ENCODE results near the gene CLPSL2.

Gene CLPSL2

DNA sequence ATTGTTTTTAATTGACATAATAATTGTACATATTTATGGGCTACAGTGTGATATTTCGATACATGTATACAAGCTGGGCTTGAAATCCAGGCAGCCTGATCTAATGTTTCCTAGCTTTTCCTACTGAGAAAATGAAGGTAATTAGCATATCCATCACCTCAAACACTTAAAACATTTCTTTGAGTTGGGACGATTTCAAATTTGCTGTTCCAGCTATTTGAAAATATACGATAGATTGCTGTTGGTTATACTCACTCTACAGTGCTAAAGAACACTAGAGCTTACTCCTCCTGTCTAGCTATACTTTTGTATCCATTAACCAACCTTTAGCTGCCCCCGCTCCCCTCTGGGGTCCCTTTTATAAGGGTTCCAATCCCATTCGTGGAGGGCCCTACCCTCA is 33.4 kb downstream of the CLPSL2 start:
- no peak for DNase-seq
- in situ Hi-C loops (cut with MboI; ENCODE audit: low pct_unique_long_range_greater_than_20kb, low sequenced_read_pairs) = no loop called here

- in situ Hi-C loops (cut with MboI; ENCODE audit: low pct_unique_long_range_greater_than_20kb, low sequenced_read_pairs) = no loop called here
- no peak for DNase-seq
Measured at GRCh38 chr6:35810971-35811698, 34.7 kb downstream of the CLPSL2 start.

DNA sequence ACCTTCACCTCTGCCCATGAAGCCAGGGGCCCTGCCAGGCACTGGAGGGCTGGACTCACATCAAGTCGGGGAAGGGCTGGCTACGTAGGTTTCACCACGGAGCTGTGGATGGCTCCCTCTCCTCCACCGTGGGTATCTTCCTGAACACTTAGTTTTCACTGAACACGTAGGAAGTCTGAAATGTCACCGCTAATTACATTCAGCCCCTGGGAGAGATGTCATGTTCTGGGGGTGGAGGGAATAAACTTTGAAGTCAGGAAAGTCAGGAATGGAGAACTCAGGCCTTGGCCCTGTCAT is 35.2 kb downstream of the CLPSL2 start:
- in situ Hi-C loops (cut with MboI; ENCODE audit: low pct_unique_long_range_greater_than_20kb, low sequenced_read_pairs) = no loop called here
- no peak for DNase-seq

- no peak for DNase-seq
- in situ Hi-C loops (cut with MboI; ENCODE audit: low pct_unique_long_range_greater_than_20kb, low sequenced_read_pairs) = no loop called here
Measured at GRCh38 chr6:35817515-35817914, 41.1 kb downstream of the CLPSL2 start.

DNA sequence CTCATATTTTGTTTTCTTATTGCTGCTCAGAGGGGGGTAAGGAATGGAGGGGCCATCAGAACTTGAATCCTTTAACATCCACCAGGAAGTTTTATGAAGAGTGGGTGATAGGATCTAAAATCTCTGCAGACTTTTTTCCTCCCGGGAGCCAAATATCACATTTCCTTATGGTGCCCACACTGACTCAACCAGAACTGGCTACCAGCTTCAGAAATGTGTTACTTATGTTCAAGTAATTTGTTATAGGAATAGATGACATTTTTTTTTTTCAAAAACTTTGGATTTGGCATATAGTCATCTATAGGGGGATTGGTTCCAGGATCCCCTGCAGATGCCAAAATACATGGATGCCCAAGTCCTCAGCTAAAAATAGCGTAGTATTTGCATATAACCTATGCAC is 47.2 kb downstream of the CLPSL2 start:
- in situ Hi-C loops (cut with MboI; ENCODE audit: low pct_unique_long_range_greater_than_20kb, low sequenced_read_pairs) = no loop called here
- DNase-seq = no peak

DNA sequence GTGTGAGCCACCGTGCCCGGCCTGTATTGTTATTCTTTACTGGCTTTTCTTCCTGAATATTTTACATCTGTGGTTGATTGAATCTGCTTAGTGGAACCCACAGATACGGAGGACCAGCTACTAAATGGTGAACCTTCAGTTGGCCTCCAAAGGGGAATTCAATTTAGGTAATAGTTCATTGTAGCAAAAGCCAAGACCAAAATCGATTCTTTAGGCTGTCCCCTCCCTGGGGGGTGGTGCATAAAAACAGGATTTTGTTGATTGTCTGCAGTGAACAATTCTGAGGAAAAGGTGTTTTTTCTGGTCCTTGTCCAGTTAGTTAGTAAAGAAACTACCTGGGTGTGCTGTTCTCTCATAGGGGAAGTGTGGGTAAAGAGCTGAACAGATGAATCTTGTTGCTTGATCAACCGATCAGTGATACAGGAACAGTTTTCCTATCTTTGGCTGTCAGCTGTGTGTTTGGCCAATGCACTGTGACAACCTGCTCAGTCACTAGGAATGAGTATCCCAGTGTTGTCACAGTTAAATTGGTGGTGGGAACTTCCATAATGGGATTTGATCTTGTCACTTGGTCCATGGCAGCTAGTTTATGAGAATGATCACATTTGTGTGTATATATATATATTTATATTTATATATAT is 48.3 kb downstream of the CLPSL2 start:
- DNase-seq = no peak
- in situ Hi-C loops (cut with MboI; ENCODE audit: low pct_unique_long_range_greater_than_20kb, low sequenced_read_pairs) = no loop called here
